HCT116 (cell line): ENCODE data around the gene AHRR.

Experiments
- CTCF ChIP-seq, 3 experiments: fragments of 200-600 bp in 1 of 3; sonication (generic) in 1 of 3; IDR thresholded peaks in 2 of 3; conservative IDR thresholded peaks in 1 of 3; 2 replicates each; pipeline ENCODE4 v1.5.1; 2012 to 2017; ENCODE audit warnings: low read depth in 2 of 3, low read length in 2 of 3, antibody characterized with exemption in 1 of 3, borderline replicate concordance in 1 of 3, control low read depth in 1 of 3, mild to moderate bottlenecking in 1 of 3, mixed read lengths in 1 of 3, mixed run types in 1 of 3, moderate library complexity in 1 of 3; ENCODE audit not compliant: insufficient read depth in 1 of 3
- POLR2AphosphoS5 ChIP-seq: IDR thresholded peaks from 2 replicates; pipeline ENCODE4 v1.6.1; 2011; ENCODE audit warnings: mild to moderate bottlenecking, low read depth, low read length, moderate library complexity
- RAD21 ChIP-seq: IDR thresholded peaks from 2 replicates; pipeline ENCODE4 v1.6.1; 2012; ENCODE audit warnings: low read depth, mild to moderate bottlenecking
- SRF ChIP-seq: IDR thresholded peaks from 2 replicates; pipeline ENCODE4 v1.6.1; 2012; ENCODE audit warnings: low read depth
- ZFX ChIP-seq: fragments of 450-650 bp; IDR thresholded peaks from 2 replicates; pipeline ENCODE4 v1.6.1; 2017

- no peak for TF ChIP-seq CTCF (IDR thresholded peaks at IDR 0.05 in 2 of 3, conservative IDR thresholded peaks at IDR 0.05 in 1 of 3; ENCODE audit: borderline replicate concordance in 1 of 3, insufficient read depth in 1 of 3, low read depth in 2 of 3, low read length in 2 of 3)
- no peak for TF ChIP-seq SRF
- no peak for TF ChIP-seq RAD21
- TF ChIP-seq ZFX, result no peak
- no peak for TF ChIP-seq POLR2AphosphoS5
Observed at GRCh38 chr5:477871-478270, 156.4 kb downstream of the AHRR start.
